Glomerular endothelial cell (primary cell): Measurements from ENCODE around the gene C11orf21. TPM values are rescaled to one million over a fixed set of nuclear protein-coding genes. Genes with fewer than 3 reads are reported as not detected.

Source experiments
- total RNA-seq: library from RNA; depleted of rRNA; stranded (reverse); fragments of >200 nt; gene quantifications from 2 replicates; pipeline ENCODE4 v1.2.3, GENCODE V29; 2015

Gene C11orf21
- total RNA-seq, 1 donor from 2014 or later: not detected

Other genes starting within 250 kb of the C11orf21 start
- 8.8 and 50.6 TPM in 2 replicates for gene IGF2, start 162.5 kb downstream of the C11orf21 start, total RNA-seq
- gene INS, start 140.7 kb downstream of the C11orf21 start, total RNA-seq: not detected in 2 replicates
- gene TH, start 130.1 kb downstream of the C11orf21 start, total RNA-seq: 0.23 TPM in 1 of 2 replicates, not detected in the other
- gene ASCL2, start 31.3 kb downstream of the C11orf21 start, total RNA-seq: not detected in 2 replicates
- not detected in 2 replicates for gene TSPAN32, start 95 bp upstream of the C11orf21 start, total RNA-seq
- gene CD81, start 75.4 kb upstream of the C11orf21 start, total RNA-seq: 463 and 733 TPM in 2 replicates
- gene TSSC4, start 98.8 kb upstream of the C11orf21 start, total RNA-seq: 38.9 and 51.0 TPM in 2 replicates
- not detected in 2 replicates for gene TRPM5, start 142.6 kb upstream of the C11orf21 start, total RNA-seq
- 0.05 and 1.1 TPM in 2 replicates for gene KCNQ1, start 143.1 kb upstream of the C11orf21 start, total RNA-seq